A673 (cell line): ENCODE measurements around the gene FAM47E.

ENCODE experiments used
- EZH2 ChIP-seq: fragments of 200-600 bp; sonication (generic); IDR thresholded peaks from 2 replicates; pipeline ENCODE4 v1.6.1; 2017; ENCODE audit warnings: borderline replicate concordance, low read depth, mild to moderate bottlenecking, mixed read lengths, antibody characterized with exemption, low read length; ENCODE audit not compliant: poor library complexity, severe bottlenecking
- TF ChIP-seq, protein P1 (sequence below): fragments of 300-800, 200-600 bp; sonication (generic); conservative IDR thresholded peaks from 2 replicates; pipeline ENCODE4 v1.5.1; 2017; ENCODE audit warnings: low read depth, mild to moderate bottlenecking, antibody characterized with exemption, low read length, moderate library complexity, mixed read lengths

DNA sequence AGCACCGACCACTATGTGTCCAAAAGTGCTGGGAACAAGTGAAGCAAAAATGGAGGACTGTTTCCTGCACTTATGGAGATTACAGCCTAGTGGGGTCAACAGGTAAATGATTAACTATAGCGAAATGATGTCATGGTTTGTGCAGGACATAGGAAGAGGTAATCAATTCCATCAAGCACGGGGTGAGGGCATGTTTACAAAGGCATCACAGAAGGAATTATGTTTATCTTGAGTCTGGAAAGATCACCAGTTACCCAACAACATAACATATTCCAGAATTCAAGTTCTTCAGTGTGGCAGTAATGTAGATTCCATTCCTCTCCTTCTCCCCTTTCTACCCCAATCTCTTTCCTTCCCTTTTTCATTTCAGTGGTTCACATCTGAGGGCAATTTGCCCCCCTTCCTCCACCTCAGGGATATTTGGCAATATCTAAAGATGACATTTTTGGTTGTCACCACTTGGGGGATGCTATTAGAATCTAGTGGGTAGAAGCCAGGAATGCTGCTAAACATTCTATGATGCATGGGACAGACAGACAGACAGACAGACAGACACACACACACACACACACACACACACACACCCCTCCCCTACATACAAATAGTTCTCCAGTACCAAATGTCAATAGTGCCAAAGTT is 24.1 kb downstream of the FAM47E start:
- TF ChIP-seq, protein P1, sequence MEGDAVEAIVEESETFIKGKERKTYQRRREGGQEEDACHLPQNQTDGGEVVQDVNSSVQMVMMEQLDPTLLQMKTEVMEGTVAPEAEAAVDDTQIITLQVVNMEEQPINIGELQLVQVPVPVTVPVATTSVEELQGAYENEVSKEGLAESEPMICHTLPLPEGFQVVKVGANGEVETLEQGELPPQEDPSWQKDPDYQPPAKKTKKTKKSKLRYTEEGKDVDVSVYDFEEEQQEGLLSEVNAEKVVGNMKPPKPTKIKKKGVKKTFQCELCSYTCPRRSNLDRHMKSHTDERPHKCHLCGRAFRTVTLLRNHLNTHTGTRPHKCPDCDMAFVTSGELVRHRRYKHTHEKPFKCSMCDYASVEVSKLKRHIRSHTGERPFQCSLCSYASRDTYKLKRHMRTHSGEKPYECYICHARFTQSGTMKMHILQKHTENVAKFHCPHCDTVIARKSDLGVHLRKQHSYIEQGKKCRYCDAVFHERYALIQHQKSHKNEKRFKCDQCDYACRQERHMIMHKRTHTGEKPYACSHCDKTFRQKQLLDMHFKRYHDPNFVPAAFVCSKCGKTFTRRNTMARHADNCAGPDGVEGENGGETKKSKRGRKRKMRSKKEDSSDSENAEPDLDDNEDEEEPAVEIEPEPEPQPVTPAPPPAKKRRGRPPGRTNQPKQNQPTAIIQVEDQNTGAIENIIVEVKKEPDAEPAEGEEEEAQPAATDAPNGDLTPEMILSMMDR: no peak
- TF ChIP-seq EZH2: no peak
